ENCODE data around the gene FBLN2.

The FBLN2 gene

DNA sequence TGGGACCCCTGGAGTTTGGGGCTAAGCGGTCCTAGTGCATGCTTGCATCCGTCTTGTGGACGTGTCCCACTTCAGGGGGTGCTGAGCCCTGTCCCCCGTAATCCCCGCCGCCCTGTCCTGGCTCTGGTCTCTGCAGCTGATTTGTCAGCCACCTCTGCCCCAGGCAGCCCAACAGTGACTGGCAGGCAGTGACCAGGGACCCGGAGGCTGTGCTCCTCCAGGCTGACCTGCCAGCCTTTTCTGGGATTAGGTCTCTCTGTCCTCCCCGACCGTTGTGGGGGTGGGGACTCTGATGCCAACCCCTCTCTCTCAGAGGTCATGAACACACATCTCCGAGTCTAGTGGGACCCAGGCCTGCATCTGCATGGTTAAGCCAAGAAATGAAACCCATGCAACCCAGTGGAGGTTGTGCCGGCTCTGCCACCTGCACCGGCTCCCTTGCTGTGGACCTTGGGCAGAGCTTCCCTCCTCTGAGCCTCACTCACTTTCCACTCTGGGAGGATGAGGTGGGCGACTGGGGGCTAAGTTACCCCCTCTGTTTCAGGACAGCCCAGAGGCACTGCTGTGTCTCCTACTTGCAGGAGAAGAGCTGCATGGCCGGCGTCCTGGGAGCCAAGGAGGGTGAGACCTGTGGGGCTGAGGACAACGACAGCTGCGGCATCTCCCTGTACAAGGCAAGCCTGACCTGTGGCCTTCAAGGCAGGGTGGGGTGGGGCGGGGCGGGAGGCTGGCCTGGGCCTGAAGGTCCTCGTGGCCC lies 60.2 kb downstream of the FBLN2 start:
- DNase-seq = no peak

DNA sequence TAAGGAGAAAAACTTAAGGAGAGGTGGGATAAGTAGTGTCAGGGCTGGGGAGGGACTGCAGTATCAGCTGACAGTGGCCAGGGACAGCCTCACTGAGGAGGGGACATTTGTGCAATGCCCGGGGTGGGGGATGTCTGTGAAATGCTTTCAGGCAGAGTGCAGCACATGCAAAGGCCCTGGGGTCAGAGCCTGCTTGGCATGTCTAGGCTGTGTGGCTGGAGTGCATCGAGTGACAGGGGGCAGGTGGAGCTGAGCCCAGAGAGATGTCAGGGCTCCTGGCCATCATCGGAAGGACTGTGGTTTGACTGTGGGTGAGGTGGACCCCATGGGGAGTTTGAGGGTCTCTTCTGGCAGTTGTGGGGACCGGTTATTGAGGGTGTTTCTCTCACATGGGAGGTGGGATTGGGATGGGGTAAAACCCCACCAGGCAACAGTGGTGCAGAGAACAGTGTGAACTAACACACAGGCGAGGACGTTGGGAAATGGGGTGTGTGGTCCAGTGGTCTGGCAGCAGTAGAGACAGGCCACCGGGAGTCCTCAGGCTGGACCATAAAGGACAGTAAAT lies 61.2 kb downstream of the FBLN2 start:
- no peak for DNase-seq

DNA sequence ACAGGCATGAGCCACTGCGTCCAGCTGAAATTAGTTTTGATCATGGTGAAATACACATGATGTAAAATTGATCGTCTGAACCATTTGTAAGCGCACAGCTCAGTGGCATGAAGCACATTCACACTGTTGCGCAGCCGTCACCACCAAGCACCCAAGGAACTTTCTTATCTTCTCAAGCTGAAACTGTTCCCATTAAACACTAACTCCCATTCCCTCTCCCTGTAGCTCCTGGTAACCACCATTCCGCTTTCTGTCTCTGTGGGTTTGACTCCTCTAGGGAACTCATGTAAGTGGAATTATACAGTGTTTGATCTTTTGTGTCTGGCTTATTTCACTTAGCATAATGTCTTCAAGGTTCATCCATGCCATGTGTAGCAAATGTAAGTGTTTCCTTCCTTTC lies 62.3 kb downstream of the FBLN2 start:
- DNase-seq = no peak

DNA sequence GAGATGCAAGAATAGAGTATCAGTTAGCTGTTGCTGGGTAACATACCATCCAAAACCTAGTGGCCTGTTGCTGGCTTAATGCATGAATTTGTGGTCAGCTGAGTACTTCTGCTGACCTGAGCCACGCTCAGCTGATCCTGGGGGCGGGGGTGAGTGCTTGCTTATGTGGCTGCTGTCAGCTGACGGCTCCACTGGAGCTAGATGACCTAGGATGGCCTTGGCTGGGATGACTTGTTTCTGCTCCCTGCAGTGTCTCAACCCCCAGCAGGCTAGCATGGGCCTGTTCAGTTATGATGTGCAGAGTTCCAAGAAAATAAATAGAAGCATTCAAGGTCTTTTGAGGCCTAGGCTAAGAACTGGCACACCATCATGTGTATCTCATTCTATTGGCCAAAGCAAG lies 63.9 kb downstream of the FBLN2 start:
- DNase-seq = no peak

DNA sequence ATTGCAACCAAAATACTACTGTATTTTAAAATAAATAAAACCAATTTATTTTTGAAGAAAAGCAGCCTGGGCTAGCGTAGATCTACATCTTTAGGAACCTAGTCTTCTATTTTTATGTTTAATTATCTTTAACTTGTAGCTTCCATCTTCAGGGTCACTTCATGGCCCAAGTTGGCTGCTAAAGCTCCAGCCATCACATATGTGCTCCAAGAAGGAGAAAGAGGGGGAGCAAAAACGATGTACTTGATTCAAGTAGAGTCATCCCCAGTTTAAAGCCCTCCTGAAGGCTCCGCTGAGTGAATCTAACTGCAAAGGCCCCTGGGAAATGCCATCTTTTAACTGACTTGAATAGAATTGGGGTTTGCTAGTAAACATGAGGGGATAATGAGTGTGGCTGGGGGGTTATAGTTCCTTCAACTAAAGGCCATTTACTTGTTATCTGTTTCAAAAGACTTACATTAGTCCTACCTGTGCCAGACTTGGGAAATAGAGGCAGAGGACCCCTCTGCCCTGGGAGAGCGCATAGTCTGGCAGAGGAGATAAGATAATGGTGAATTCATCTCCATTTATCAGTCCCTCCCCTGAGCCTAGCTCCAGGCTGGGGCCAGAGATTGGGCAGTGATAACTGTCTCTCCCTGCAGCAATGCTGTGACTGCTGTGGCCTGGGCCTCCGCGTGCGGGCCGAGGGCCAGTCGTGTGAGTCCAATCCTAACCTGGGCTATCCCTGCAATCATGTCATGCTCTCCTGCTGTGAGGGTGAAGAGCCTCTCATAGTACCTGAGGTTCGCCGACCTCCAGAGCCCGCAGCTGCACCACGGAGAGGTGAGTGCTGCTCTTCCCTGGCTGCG lies 64.6 kb downstream of the FBLN2 start:
- no peak for DNase-seq

DNA sequence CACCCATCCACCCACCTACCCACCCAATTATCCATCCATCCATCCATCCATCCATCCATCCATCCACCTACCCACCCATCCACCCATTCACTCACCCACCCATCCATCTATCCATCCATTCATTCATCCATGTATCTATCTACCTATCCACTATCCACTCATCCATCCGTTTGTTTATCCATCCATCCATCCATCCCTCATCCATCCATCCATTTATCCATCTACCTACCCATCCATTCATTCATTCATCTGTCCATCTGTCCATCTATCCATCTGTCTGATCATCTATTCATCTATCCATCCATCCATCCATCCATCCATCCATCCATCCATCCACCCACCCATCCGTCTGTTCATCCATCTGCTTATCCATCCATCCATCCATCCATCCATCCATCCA lies 65.7 kb downstream of the FBLN2 start:
- no peak for DNase-seq

DNA sequence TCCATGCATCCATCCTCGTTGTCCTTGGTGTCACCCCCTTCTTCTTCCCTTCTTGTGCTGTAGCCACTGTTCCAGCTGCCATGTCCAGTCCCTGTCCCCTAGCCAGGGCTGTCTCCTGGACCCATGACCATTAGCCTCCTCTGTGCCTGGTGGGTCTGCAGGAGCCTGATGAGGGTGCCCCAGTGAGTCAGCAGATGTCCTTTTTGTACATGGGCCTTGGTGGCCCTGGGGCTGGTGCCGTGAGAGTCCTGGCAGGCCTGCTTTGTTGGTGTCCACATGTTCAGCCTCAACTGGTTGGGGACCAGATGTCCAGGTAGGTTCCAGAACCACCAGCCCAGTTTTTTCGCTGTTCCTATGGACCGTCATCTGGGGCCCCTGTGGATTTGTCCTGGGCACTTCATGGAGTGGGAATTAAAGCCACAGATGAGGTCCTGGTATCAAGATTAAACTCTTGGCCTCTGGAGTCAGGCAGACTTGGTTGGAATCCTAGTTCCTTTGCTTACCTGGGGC lies 66.1 kb downstream of the FBLN2 start:
- DNase-seq = no peak

DNA sequence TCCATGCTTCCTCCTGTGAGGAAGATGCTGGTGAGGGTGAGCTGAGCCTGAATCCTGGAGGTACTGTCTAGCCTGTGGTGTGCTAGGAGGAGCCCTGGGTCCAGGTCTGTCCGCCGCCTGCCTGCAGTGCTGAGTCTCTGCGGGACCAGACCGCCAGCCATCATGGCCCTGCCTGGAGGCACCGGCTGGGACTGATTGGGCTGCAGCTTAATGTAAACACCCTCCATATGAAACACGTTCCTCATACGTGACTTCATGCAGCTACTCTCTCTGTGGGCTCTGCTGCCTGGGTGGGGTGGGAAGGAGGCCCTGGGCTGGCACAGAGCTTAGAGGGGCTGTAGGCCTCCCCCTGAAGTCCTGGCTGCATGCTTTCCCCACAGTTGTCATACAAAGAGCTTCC lies 67.4 kb downstream of the FBLN2 start:
- DNase-seq = no peak

DNA sequence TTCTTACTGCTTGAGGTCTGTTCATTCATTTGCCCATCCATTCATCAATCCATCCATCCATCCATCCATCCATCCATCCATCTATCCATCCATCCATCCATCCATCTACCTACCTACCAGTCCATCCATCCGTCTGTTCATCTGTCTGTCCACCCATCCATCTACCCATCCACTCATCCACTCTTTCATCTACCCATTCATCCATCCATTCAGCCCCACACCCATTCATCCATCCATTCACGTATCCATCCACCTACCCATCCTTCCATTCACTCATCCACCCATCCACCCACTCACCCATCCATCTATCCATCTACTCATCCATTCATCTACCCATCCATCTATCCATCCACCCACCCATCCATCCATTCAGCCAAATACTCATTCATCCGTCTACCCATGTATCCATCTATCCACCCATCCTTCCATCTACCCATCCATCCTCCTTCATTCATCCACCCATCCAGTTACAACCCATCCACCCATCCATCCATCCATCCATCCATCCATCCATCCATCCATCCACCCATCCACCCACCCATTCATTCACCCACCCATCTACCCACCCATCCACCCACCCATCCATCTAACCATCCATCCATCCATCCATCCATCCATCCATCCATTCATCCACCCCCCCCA lies 68.3 kb downstream of the FBLN2 start:
- DNase-seq = no peak

DNA sequence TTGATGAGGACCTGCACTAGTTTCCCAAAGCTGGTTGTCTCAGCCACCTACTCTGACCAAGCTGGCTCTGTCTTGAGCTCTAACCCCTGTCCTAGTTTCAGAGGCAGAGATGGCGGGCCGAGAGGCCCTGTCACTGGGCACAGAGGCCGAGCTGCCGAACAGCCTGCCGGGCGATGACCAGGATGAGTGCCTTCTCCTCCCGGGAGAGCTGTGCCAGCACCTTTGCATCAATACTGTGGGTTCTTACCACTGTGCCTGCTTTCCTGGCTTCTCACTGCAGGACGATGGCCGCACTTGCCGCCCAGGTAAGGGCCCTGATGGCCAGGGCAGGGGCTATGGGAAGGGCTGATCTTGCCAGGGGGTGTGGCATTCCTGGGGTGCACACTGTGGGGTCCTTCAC lies 69.1 kb downstream of the FBLN2 start:
- DNase-seq = no peak

DNA sequence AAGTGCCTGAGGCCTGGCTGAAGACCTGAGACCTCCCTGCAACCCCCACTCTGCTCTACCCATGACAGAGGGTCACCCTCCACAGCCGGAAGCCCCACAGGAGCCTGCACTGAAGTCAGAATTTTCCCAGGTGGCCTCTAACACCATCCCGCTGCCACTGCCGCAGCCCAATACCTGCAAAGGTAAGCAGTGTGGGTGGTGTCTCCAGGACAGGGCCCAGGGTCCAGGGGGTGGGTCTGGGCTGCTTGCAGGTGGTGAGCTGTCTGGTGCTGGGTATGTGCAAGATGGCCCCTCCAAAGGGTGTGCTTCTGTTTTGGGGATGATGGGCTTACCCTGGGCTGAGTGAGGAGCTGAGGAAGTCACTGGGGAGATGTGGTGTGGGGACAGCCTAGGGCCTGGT lies 69.9 kb downstream of the FBLN2 start:
- DNase-seq = no peak

DNA sequence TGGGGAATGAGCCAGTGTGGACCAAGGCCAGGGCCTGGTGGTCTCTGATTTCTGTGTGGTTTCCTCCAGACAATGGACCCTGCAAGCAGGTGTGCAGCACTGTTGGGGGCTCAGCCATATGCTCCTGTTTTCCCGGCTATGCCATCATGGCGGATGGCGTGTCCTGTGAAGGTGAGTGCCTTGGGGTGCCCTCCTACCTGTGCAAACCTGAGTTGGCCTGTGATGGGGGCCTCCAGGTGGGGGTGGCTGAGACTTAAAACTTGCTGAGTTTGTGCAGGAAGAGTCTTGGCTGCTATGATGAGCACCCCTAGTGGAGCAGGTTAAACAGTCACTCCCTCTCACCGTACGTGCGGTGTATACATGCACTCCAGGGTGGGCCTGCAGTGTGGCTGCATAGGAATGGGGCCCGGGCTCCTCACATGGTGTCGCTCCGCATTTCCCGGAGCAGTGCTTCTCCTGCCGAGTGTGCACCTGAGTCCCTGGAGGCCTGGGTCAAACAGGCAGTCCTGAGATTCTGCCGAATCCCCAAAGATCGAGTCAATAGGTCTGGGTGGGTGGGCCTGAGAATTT lies 70.8 kb downstream of the FBLN2 start:
- no peak for DNase-seq

DNA sequence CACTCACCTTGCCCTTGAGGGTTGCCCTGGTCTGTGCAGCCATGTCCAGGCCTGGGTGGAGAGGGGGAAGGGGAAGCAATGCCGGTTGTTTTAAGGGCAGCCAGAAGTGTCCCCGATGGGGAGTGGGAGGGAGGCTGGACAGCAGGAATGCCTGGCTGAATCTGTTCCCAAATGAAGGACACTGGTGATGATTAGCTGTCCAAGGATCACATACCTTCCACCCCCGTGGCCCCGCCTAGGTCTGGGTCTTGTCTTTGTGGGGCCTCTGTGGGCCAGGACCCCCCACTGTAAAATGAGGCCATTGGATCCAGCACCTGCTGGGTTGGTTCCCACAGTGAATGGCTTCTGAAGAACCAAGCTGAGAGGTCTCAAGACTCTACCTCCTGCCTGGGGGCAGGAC lies 71.4 kb downstream of the FBLN2 start:
- no peak for DNase-seq

DNA sequence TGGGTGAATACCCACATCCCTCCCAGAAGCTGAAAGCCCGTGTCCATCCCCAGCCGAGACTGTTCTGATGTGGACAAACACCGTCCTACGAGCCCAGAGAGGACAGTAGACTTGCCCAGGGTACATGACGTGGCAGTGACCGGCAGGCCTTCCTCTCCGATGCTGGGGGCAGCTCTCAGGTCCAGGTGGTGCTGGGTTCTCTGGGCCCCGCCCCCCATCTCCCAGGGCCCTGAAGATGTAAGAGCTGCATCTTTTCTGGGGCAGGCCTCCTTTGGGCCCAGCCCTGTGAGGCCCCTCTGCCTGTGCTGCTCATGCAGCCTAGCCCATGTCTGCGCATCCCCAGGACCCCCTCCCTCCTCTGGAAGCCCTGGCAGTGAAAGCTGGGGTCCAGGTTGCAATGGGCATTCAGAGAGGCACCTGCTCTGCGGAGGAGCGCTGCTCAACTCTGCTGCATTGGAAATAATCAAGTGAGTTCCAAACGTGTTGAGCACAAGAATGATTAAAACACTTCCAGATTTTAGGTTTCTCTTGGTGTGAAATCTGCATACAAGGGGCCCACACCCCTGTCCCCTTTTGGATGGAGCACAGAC lies 71.9 kb downstream of the FBLN2 start:
- DNase-seq = no peak

DNA sequence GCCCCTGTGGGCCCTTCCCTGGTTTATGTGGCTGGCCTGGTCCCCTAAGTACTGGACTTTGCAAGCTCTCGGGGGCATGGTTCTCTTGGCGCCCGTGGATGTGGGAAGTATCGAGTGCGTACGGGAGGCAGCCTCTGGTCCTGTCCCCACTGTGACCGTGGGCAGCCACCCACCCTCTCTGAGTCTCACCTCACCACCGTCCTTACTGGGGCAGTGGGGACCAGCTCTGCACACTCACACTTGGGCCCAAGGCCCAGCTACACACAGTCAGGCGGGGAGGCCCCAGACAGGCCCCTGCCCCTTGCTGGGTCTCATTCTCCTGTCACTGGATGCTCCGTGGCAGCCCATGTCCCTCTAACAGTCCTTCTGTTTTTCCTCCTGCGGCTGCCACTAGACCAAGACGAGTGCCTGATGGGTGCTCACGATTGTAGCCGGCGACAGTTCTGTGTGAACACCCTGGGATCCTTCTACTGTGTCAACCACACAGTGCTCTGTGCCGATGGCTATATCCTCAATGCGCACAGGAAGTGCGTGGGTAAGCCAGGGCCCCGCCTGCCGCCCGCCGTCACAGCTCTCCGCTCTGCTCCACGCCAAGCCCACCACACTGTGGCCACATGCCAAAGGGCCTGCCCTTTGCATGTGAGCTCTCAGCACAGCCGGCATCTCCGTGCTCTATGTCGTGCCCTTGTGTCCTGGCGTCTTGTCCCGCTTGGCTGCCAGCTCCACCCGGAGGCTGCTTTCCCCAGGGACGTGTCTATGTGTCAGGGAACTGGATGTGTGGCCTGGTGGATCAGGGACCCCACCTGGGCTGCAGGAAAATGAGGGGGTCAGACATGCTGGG lies 72.7 kb downstream of the FBLN2 start:
- no peak for DNase-seq

DNA sequence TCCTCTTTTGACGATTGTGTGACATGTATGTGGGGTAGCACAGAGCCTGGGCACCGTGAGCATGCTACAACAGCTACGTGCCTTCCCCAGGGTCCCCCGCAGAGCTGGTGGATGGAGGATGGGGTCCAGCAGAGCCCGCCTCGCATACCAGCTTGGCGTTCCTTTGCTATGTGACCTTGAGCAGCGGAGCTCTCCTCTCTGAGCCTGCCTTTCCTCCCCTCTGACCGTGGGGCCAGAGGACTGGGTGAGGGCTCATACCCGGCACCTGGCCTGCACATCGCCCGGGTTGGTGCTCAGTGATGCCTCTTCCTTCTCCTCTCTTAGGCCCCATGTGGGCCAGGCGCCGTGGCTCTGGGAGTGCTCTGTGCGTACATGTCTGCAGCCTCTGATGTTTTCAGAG lies 73.4 kb downstream of the FBLN2 start:
- DNase-seq = no peak

DNA sequence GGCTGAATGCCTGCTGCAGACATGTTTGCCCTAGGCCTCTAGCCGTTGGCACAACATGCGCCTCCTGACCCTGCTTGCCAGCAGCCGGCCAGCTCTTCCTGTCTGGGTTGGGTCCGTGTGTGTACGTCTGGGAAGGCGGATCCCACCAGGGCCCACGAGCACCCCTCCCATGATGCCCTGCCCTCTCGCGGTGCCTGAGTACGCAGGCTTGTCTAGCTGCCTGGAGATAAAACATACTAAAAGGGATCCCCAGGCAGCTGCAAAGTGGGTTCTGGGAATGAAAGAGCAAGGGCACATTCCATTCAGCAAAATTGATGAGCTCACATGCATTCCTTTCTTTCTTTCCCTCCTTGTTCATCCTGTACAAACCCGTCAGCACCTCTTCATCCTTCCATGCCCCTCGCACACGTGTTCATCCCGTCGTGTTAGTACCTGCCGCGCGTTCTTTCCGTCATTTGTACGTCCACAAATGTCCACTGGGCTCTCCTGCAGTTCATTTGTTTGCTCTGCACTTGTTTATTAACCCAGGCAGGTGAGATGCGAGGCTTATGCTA lies 74.3 kb downstream of the FBLN2 start:
- DNase-seq = peak; percentile 39

DNA sequence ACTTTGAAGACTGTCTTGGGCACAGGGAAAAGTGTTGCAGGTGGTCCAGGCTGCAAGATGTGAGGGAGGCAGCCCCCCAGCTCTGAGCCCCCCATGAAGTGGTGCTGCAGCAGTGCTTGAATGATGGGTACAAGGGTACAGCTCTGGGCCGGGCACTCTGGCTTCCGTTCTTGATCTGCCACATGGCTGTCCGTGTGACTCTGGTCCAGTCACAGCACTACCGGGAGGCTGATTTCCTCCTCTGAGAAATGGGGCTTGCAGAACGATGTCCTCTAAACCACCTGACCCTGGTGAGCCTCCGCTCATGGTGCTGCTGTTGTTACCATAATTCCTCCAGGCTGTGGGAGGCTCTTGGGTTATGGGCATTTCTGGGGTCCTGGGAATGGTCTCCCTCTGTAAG lies 75.1 kb downstream of the FBLN2 start:
- DNase-seq = no peak

DNA sequence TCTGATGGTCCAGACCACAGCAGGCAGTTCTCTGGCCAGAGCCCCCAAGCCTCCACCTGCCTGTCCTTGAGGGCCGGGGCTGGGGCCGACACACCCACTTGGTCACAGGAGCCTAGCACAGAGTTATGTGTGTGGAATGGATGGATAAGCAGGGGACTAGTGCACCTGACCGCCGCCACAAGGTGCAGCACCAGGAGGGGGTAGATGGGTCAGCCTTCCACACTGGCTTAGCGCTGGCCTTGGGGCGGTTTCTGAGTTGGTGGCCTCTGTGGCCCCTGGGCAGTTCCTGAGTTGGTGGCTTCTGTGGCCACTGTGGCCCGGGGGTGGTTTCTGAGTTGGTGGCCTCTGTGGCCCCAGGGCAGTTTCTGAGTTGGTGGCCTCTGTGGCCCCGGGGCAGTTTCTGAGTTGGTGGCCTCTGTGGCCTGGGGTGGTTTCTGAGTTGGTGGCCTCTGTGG lies 75.8 kb downstream of the FBLN2 start:
- DNase-seq = no peak

DNA sequence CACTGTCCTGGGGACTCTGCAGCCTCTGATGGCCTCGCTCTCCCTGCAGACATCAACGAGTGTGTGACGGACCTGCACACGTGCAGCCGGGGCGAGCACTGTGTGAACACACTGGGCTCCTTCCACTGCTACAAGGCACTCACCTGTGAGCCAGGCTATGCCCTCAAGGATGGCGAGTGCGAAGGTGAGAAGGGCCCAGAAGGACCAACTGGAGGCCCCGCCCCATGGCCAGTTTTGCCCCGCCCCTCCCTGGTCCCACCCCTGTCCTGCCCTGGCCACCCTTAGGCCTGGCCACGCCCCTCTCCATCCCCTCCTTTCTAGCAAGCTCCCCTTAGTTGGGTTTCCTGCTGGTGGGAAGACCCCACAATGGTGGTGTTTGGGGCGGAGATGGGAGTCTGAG lies 77.5 kb downstream of the FBLN2 start:
- no peak for DNase-seq

DNA sequence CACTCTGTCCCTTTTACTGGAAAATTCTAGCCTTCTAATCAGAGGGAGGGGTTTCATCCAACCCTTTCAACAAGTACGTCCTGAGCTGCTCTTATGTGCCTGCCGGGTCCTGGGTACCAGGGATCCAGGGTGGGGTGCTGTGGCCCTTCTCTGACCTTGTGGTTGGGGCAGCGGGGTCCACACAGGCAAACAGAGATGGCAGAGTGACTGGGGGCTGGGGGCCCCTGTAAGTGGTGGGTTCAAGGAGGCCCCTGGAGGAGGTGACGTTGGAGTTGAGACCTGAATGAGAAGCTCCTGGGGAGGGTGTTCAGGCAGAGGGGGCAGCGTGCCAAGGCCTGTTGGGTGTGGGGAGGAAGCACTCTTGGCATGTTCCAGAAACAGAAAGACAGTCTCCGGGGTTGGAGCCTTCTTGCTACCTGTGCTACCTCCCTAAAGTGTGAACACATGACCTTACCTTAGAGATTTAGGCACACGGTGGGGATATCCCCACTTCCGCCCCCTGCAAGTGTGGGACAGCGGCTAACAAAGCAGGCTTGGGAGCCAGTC lies 78.1 kb downstream of the FBLN2 start:
- DNase-seq = no peak

Data from fibroblast of skin of abdomen (primary cell).